H9 (cell line): ENCODE data around the gene ANAPC16. TPM values are rescaled to one million over a fixed set of nuclear protein-coding genes. Genes with fewer than 3 reads are reported as not detected.

Experiments
- DNase-seq: peaks from one replicate; pipeline ENCODE4 v3.0.0-alpha.2; 2017
- H2AFZ ChIP-seq: one replicate; pipeline ENCODE4 v1.6.1; 2013; ENCODE audit warnings: mild to moderate bottlenecking, low read length, control low read depth, moderate library complexity
- H2AK5ac ChIP-seq: 2 replicates; pipeline ENCODE4 v1.6.1; 2013; ENCODE audit warnings: low read length, control low read depth, mixed read lengths; ENCODE audit not compliant: insufficient read length
- H2BK120ac ChIP-seq: one replicate; pipeline ENCODE4 v1.6.1; 2013; ENCODE audit warnings: low read depth, mild to moderate bottlenecking, low read length, control low read depth, inconsistent platforms; ENCODE audit not compliant: poor library complexity, severe bottlenecking
- H2BK12ac ChIP-seq: 2 replicates; pipeline ENCODE4 v1.6.1; 2013; ENCODE audit warnings: low read length, control low read depth, mixed read lengths, low read depth; ENCODE audit not compliant: insufficient read length
- H2BK15ac ChIP-seq: 2 replicates; pipeline ENCODE4 v1.6.1; 2013; ENCODE audit warnings: low read depth, low read length, control low read depth
- H2BK20ac ChIP-seq: one replicate; pipeline ENCODE4 v1.6.1; 2013; ENCODE audit warnings: low read depth, mild to moderate bottlenecking, low read length, control low read depth, inconsistent platforms; ENCODE audit not compliant: poor library complexity, severe bottlenecking
- H2BK5ac ChIP-seq: 2 replicates; pipeline ENCODE4 v1.6.1; 2013; ENCODE audit warnings: low read length, control low read depth, mixed read lengths; ENCODE audit not compliant: insufficient read length
- H3K14ac ChIP-seq: 2 replicates; pipeline ENCODE4 v1.6.1; 2013; ENCODE audit warnings: low read length, control low read depth; ENCODE audit not compliant: insufficient read depth
- H3K18ac ChIP-seq: 2 replicates; pipeline ENCODE4 v1.6.1; 2013; ENCODE audit warnings: low read depth, mild to moderate bottlenecking, mixed read lengths, low read length, control low read depth; ENCODE audit not compliant: insufficient read length
- H3K23ac ChIP-seq: 2 replicates; pipeline ENCODE4 v1.6.1; 2013; ENCODE audit warnings: low read length, control low read depth, mixed read lengths, low read depth; ENCODE audit not compliant: insufficient read length
- H3K23me2 ChIP-seq: 2 replicates; pipeline ENCODE4 v1.6.1; 2013; ENCODE audit warnings: low read depth, mild to moderate bottlenecking, mixed read lengths, low read length, control low read depth; ENCODE audit not compliant: insufficient read length, poor library complexity, severe bottlenecking
- H3K27ac ChIP-seq: 2 replicates; pipeline ENCODE4 v1.5.1; 2013; ENCODE audit warnings: low read length, control low read depth, mixed read lengths, low read depth; ENCODE audit not compliant: insufficient read length
- H3K27me3 ChIP-seq: 2 replicates; pipeline ENCODE4 v1.6.1; 2013; ENCODE audit warnings: low read length, control low read depth, inconsistent platforms; ENCODE audit not compliant: insufficient read depth
- H3K4ac ChIP-seq: 2 replicates; pipeline ENCODE4 v1.6.1; 2013; ENCODE audit warnings: low read depth, mild to moderate bottlenecking, control low read depth, inconsistent platforms, low read length, moderate library complexity
- H3K4me1 ChIP-seq: 2 replicates; pipeline ENCODE4 v1.6.1; 2013; ENCODE audit warnings: low read length, control low read depth, inconsistent platforms; ENCODE audit not compliant: insufficient read depth
- H3K4me2 ChIP-seq: 2 replicates; pipeline ENCODE4 v1.6.1; 2013; ENCODE audit warnings: low read length, control low read depth, mixed read lengths; ENCODE audit not compliant: insufficient read length, insufficient read depth
- H3K56ac ChIP-seq: 2 replicates; pipeline ENCODE4 v1.6.1; 2013; ENCODE audit warnings: low read depth, mild to moderate bottlenecking, mixed read lengths, low read length, control low read depth; ENCODE audit not compliant: insufficient read length
- H3K79me1 ChIP-seq: 2 replicates; pipeline ENCODE4 v1.6.1; 2013; ENCODE audit warnings: low read depth, mild to moderate bottlenecking, moderate library complexity, low read length, control low read depth, inconsistent platforms; ENCODE audit not compliant: insufficient read depth, poor library complexity, severe bottlenecking
- H3K79me2 ChIP-seq: 2 replicates; pipeline ENCODE4 v1.6.1; 2013; ENCODE audit warnings: low read length, control low read depth, inconsistent platforms; ENCODE audit not compliant: insufficient read depth
- H3K9ac ChIP-seq: 2 replicates; pipeline ENCODE4 v1.6.1; 2013; ENCODE audit warnings: low read length, control low read depth, mixed read lengths; ENCODE audit not compliant: insufficient read length; ENCODE audit errors: extremely low read depth
- H3K9me3 ChIP-seq: one replicate; pipeline ENCODE4 v1.6.1; 2013; ENCODE audit warnings: low read depth, low read length, inconsistent platforms; ENCODE audit not compliant: control insufficient read depth
- H3T11ph ChIP-seq: one replicate; pipeline ENCODE4 v1.6.1; 2013; ENCODE audit warnings: mild to moderate bottlenecking, low read length, control low read depth, inconsistent platforms
- H4K20me1 ChIP-seq: one replicate; pipeline ENCODE4 v1.6.1; 2013; ENCODE audit not compliant: control insufficient read depth, insufficient read length, insufficient read depth
- H4K5ac ChIP-seq: 2 replicates; pipeline ENCODE4 v1.6.1; 2013; ENCODE audit warnings: low read depth, mild to moderate bottlenecking, mixed read lengths, low read length, control low read depth; ENCODE audit not compliant: insufficient read length
- H4K8ac ChIP-seq: replicated peaks from 2 replicates; pipeline ENCODE4 v1.6.1; 2013; ENCODE audit warnings: low read length, control low read depth, mixed read lengths, low read depth; ENCODE audit not compliant: insufficient read length
- H4K91ac ChIP-seq: 2 replicates; pipeline ENCODE4 v1.6.1; 2013; ENCODE audit warnings: low read depth, mild to moderate bottlenecking, moderate library complexity, mixed read lengths, low read length, control low read depth; ENCODE audit not compliant: insufficient read length
- H3K27ac Mint-ChIP-seq, 3 experiments: 2 replicates in 2 of 3; 3 replicates in 1 of 3; pipeline ENCODE4 v1.8.0; 2020 to 2021; ENCODE audit warnings: mixed read lengths in 3 of 3, mild to moderate bottlenecking in 1 of 3, moderate library complexity in 1 of 3
- H3K27me3 Mint-ChIP-seq: 2 replicates; pipeline ENCODE4 v1.8.0; 2021; ENCODE audit warnings: low read depth, mild to moderate bottlenecking, moderate library complexity, mixed read lengths
- H3K36me3 Mint-ChIP-seq, 3 experiments: 2 replicates in 2 of 3; 3 replicates in 1 of 3; pipeline ENCODE4 v1.8.0; 2020 to 2021; ENCODE audit warnings: low read depth in 3 of 3, mixed read lengths in 3 of 3; ENCODE audit not compliant: insufficient read depth in 1 of 3
- H3K4me1 Mint-ChIP-seq, 2 experiments: 2 replicates each; pipeline ENCODE4 v1.8.0; 2020; ENCODE audit warnings: mixed read lengths in 2 of 2
- H3K4me3 Mint-ChIP-seq, 2 experiments: 2 replicates in 1 of 2; 3 replicates in 1 of 2; pipeline ENCODE4 v1.8.0; 2020 to 2021; ENCODE audit warnings: mild to moderate bottlenecking in 2 of 2, mixed read lengths in 2 of 2, moderate library complexity in 1 of 2
- H3K9me3 Mint-ChIP-seq, 2 experiments: 2 replicates in 1 of 2; 3 replicates in 1 of 2; pipeline ENCODE4 v1.8.0; 2020; ENCODE audit warnings: mild to moderate bottlenecking in 2 of 2, mixed read lengths in 2 of 2, moderate library complexity in 1 of 2
- WGBS: extraction: QIAGEN DNeasy Blood & Tissue Kit; methylation state at CpG from one replicate; pipeline ENCODE4 v1.1.7; 2013; ENCODE audit warnings: missing lambda C conversion rate, low lambda C conversion rate, mixed read lengths; ENCODE audit not compliant: insufficient read length; ENCODE audit errors: extremely low coverage; 5-methylcytosine and 5-hydroxymethylcytosine counted together
- total RNA-seq: library from RNA; stranded (reverse); gene quantifications from 2 replicates; pipeline ENCODE4 v1.2.1, GENCODE V29; 2021
- TF ChIP-seq, protein P1 (sequence below): fragments of 200-600 bp; sonication (generic); conservative IDR thresholded peaks from 3 replicates; pipeline ENCODE4 v1.8.0; 2021; ENCODE audit warnings: antibody characterized with exemption, mild to moderate bottlenecking

Gene ANAPC16
- total RNA-seq, 1 experiment from 2014 or later: 66.6 TPM

DNA sequence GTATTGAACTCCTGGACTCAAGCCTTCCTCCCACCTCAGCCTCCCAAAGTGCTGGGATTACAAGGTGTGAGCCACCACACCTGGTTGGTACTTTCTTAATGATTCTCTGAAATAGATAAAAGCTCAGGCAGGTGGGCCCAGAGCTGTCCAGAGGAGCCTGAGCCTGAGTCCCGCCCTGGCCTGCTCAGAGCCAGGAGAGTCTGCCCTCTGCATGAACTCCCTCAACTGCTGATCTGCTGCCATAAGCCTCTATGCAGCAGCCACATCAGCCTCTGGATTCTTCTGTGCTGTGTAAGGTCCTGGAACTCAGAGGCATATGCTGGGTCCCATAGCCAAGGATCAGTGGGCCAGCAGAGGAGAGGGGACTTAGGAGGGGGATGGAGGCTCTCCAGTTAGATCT is 34.9 kb downstream of the ANAPC16 start:
- Histone ChIP-seq H3K79me2 (no peaks in the 10 kb centered on the region), H2BK15ac (no peak overlapping the region), H2BK120ac (no peak overlapping the region), H2BK5ac (no peak overlapping the region), H3K79me1 (no peaks in the 10 kb centered on the region), H3K18ac (no peak overlapping the region), H4K20me1 (no peaks in the 10 kb centered on the region), H2AK5ac (no peak overlapping the region), H3K23me2 (no peaks in the 10 kb centered on the region), H4K5ac (no peak overlapping the region), H3K14ac (no peak overlapping the region), H2BK20ac (no peak overlapping the region), H3K9me3 (no peaks in the 10 kb centered on the region), H2AFZ (no peak overlapping the region), H3K4me1 (peaks cover 7% of the 10 kb centered on the region; the same call in 1 of the 2 replicates), H3K23ac (no peak overlapping the region), H4K91ac (no peak overlapping the region), H3K27ac (no peak overlapping the region), H3K4me2 (no peak overlapping the region), H4K8ac (no peak overlapping the region), H2BK12ac (no peak overlapping the region), H3K9ac (no peak overlapping the region), H3K56ac (no peak overlapping the region), H3T11ph (no peak overlapping the region), H3K27me3 (no peaks in the 10 kb centered on the region), H3K4ac (no peak overlapping the region)
- Mint-ChIP-seq H3K4me1 (peaks cover 31 to 47% of the 10 kb centered on the region in 2 experiments), H3K27ac (0 out of 7 replicates have a peak overlapping the region, but pooled peaks of 1 of the 3 experiments have one; percentile 18), H3K36me3 (no peaks in the 10 kb centered on the region), H3K4me3 (no peak overlapping the region), H3K27me3 (no peaks in the 10 kb centered on the region), H3K9me3 (no peaks in the 10 kb centered on the region; a peak in 1 of 5 replicates)
- WGBS: no CpG with 5 or more reads among the region's 1 CpG
- TF ChIP-seq, protein P1, sequence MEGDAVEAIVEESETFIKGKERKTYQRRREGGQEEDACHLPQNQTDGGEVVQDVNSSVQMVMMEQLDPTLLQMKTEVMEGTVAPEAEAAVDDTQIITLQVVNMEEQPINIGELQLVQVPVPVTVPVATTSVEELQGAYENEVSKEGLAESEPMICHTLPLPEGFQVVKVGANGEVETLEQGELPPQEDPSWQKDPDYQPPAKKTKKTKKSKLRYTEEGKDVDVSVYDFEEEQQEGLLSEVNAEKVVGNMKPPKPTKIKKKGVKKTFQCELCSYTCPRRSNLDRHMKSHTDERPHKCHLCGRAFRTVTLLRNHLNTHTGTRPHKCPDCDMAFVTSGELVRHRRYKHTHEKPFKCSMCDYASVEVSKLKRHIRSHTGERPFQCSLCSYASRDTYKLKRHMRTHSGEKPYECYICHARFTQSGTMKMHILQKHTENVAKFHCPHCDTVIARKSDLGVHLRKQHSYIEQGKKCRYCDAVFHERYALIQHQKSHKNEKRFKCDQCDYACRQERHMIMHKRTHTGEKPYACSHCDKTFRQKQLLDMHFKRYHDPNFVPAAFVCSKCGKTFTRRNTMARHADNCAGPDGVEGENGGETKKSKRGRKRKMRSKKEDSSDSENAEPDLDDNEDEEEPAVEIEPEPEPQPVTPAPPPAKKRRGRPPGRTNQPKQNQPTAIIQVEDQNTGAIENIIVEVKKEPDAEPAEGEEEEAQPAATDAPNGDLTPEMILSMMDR: no peak
- DNase-seq: no peak
